HG03135 (cell line): ENCODE results near the gene MOXD1.

Experiments used
- ATAC-seq: cut with Tn5 transposase; IDR thresholded peaks from one replicate; pipeline ENCODE4 v1.9.1; 2021; ENCODE audit warnings: mild to moderate bottlenecking, moderate library complexity; ENCODE audit not compliant: unreplicated experiment

Gene MOXD1

GRCh38 chr6:132246632-132247270, 154.5 kb downstream of the MOXD1 start:
- ATAC-seq = no peak

- no peak for ATAC-seq
Measured at GRCh38 chr6:132246120-132246617, 155.1 kb downstream of the MOXD1 start.
